ENCODE measurements around the gene C11orf21.
A peak's percentile ranks its signal among the peaks of the same experiment; 100 is the strongest.

The C11orf21 gene

DNA sequence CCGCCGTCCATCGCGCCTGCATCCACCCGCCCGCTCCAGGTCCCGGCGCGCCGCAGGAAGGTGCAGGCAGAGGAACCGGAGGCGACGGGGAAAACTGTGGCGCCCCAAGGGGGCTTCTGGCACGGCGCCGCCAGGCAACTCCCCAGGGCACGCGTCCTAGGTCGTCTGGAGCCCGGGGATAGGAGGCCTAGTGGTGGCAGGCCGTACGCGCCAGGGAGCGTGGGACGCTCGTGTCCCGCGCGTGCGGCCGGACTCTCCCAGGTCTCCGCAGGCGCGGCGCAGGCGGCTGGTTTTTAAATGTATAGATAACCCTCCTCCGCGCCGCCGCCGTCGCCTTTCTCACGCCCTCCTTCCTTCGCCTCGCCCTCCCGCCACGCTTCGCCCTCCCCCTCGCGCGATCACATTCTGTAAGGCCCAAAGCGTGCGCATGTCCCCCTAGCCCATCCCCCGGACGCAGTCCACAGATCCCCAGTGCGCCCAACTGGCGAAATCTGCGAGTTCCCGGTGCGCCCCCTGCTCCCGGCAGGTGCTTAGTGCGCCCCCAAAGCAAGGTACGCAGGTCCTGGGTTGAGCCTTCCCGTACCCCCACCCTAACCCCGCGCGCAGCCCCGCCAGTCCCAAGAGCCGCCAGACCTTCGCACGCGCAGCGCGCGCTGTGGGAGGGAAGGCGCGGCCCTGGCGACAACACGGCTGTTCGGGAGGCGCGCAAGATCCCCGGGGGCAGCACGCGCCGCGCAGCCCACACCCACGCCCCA, 31.2 kb downstream of the C11orf21 start, which contains the start of gene ASCL2:
TSS of gene ASCL2 (minus strand) at position 267 of the 755 bp plus-strand sequence. CDS start at position 11, 256 bp downstream.
- no peak for DNase-seq

DNA sequence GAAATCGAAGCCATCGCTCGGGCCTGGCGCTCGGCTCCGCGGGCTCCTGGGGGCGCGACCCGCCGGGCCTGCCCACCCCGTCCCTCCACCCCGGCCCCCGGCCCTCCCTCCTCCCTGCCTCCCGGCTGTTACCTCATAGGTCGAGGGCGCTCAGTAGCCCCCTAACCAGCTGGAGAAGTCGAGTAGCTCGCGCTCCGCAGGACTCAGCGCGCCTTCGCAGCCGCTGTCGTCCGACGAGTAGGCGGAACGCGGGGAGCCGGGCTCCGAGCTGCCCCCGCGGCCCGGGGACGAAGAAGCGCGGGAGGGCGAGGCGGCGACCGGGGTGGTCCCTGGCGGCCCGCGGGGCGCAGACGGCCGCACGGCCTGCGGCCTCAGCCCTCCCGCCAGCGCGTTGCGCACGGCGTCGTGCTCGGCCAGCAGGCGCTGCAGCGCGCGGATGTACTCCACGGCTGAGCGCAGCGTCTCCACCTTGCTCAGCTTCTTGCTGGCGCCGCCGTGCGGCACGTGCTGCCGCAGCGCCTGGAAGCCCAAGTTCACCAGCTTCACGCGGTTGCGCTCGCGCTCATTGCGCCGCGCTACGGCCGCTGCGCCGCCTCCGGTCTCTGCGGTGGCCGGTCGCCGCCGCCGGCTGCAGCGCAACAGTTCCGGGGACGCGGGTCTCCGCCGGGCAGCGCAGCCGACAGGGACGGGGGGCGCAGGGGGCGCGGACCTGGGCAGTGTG, 32.0 kb downstream of the C11orf21 start:
- DNase-seq: peak; percentile 35

DNA sequence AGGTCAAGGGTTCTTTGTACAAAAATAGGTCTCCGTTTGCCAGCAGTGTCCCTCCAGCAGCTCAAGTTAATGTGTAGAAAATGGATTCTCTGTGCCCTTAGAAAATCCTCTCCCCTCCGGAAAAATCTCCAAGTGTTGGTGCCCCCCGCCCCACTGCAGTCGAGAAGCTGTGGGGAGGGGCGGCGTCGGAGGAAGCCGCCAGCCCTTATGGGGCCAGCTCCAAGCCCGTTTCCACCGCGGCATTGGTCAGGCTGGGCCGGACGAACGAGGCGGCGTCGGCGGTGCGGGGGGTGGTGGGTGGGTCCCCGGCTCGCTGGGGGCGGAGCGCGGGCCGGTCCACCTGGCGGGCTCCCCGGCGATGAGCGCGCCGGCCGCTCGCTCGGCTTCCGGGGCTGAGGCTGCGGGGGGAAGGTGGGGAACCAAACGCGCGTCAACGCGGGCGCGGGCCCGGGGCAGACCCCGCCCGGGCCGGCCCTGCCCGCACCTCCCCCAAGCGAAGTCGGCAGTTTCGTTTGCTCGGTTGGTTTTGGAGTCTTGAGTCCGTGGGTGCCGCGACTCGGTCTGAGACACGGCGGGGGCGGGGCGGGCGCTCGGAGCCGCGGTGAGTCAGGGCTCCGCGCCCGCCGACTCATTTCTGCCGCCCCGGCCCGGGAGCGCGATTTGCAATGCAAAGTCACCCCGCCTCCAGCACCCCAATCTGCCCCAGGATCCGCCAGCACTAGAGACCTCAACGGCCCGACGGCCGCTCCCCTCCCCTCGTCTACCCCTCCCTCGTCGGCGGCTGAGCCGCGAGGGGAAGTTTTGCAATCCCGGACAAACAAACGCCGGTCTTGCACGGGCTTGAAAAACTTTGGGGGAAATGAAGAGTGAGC, 32.8 kb downstream of the C11orf21 start:
- no peak for DNase-seq

DNA sequence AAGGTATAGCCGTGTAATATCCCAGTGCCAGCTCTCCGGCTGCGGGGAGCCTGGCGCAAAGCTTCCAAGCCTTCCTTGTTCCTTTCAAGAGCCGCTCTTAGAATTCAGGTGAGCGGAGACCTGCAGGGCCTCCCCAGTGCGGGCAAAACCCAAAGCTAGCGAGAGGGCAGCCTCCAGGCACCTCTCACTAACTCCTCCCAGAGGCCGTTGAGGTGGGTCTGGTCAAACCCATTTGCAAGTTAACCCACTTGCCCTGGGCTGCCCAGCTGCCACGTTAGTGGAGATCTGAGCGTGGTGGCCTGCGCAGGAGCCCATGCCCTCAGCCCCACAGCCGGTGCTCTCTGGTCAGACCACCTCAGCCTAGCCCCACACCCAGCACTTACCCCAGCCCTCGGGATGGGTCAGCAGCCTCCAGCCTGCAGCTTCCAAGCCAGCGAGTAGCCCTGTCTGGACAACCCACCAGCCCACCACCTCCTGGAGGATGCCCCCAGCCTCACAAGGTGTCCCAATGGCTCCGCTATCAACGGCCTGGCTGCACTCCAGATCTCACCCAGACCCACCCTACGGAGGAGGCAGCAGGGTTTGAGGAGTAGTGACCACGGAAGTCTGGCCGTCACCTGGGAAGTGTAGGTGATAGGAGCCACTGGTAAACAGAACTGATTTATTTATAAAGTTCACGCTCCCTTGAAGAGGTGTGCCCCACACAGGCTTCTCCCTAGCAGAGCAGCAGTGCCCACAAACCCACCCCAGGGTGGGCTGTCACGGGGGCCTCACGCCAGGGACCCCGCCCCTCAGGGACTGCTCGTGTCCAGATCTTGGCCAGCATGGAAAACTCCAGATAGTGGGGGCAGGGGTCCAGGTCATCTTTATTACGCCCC, 33.6 kb downstream of the C11orf21 start:
- no peak for DNase-seq

DNA sequence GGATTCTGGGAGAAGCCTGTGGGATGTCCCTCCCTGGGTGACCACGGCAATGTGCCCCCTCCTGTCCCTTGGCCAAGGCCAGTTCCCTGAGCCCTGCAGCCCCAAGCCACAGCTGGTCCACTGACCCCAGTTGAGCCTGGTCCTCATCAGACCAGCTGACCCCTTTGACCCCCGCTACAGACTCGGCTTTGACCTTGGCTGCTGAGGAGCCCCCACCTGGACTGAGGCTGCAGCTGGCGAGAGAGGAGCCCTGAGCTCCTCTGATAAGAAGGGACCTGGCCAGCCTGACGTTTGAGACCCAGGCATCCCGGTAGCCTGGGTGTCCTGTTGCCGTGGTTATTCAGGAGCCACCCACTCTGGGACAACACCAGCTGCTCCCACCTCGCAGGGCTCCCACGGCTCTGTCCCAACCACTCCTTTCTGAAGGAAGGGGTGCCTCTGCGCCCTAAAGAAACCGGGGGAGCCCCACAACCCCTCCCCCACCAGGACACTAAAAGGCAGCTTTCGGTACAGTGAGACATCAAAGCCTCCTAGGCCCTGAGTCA, 34.3 kb downstream of the C11orf21 start:
- no peak for DNase-seq

DNA sequence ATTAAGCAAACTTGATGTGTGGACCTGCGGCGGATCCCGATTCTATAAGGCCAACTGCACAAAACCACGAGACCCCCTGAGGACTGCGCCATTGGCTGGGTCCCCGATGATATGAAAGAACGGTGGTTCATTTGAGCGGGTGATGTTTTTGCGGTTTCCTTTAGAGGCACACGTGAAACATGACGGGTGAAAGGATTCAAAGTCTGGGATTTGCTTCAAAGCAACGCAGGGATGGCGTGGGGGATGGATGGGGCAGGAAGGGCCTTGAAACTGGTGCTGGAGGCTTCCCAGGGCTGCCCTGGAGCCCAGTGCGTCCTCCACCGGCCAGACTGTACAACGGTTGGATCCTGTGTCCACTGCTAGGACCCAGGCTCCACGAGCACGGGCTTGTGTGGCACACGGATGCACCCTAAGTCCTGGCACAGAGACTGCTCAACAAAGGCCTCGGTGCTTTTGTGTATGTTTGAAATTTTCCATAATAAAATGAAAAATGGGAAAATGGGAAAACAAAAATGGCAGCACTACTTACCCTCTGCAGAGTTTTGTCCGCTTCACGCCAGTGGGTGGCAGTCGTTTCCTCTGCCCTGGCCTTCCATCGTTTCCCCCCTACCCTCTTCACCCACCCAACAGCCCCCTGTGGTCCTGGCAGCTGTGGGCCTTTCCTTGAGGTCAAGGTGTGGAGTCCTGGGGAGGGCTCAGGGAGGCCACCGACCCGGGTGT, 35.0 kb downstream of the C11orf21 start:
- no peak for DNase-seq

DNA sequence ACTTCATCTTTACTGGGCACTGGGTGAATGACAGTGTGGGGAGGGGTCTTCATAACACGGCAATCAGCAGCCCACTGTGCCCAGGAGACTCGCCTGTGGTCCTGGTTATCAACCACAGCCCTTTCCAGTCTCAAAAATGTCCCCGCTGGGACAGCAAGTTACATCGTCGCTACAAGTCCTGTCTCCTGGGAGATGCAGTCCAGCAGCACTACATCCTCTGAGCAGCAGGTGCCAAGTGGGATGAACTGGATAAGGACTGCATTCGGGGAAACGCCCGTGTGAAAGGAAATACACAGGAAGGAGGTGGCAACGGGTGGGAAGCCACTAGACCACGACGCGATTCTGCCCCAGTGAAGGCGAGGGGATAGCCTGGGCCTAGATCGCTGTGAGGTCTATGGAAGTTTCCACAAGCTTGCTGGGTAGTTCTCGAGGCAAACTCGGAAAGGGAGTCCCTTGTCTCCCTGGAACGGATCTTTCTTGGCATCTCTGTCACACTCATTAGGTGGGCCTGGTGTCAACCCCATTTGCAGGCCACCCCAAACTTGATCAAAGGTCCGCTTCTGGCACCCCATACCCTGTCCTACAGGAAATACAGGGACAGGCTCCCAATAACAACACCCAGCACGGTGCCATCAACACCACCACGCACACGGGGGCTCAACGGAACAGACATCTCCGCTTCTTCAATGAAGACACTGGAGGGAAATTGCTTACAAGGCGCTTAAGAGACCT, 35.7 kb downstream of the C11orf21 start:
- DNase-seq: no peak

DNA sequence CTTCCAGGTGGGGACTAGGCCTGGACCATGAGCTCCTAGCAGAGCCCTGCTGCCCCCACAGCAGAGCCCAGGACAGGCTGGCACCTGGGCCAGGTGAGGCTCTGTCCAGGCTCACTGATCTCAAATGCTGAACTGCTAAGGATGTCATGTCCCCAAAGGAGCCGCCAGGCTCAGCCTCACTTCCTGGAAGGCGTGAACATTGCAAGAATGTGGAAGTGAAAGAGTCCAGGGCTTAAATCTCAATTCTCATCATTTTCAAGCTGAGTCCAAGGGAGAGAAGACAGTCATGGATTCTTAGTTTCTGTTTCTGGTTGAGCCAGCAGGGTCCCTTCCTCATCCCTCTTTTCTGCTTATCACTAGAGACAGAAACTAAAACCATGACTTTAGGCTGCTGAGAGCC, 36.3 kb downstream of the C11orf21 start:
- DNase-seq: no peak

DNA sequence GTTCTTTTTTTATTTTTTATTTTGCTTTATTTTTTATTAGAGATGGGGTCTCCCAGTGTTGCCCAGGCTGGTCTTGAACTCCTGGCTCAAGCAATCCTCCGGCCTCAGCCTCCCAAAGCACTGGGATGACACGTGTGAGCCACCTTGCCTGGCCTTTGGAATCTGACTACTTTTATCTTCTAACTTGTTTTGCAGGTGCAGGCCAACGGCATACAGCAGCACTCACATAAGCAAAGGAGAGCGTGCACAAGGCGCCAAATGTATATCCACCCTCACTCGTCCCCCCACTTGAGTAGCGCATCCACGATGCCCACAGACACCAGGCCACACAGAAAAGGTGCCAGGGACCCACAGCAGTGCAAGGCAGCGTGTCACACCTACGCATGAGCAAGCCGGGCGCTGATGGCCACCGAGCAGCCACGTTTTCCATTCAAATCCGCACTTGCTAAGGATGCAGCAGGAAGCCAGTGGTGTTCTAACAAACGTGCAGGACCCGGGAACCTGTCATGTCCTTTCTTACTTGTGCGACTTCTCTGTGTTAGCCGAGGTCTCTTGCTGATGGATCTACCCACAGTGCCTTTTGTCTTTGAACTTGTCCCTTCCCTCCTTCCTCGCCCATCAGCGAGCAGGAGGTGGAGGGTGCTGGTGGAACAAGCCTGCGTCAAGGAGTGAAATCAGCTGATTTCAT, 37.2 kb downstream of the C11orf21 start:
- DNase-seq: no peak

DNA sequence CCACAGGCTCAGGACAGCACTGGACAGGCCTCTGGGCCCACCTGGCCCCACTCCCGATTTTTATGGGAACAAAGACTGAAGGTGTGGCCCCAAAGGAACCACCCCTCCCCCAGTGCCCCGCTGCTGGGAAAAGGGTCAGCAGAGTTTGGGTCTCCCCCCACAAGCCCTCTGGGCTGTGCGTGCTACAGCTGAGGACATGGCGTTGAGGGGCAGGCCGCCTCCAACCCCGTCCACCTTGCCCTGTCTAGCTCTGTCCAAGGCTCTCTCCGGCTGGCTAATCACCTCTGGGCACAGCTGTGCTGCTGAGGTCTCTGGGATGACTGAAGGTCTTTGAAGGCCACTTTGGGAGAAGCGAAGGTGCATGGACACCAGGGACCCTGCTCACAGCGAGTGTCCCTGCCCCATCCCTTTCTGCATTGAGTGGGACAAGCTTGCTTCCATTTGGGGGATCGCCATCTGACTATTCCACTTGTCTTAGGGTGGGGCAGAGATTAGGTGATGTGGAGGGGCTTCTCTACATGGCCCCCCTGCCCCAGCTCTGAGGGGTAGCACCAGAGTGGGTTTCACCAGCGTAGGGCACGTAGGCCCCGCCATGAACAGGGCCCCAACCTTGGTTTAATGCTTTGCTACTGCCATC, 37.9 kb downstream of the C11orf21 start:
- DNase-seq: no peak

DNA sequence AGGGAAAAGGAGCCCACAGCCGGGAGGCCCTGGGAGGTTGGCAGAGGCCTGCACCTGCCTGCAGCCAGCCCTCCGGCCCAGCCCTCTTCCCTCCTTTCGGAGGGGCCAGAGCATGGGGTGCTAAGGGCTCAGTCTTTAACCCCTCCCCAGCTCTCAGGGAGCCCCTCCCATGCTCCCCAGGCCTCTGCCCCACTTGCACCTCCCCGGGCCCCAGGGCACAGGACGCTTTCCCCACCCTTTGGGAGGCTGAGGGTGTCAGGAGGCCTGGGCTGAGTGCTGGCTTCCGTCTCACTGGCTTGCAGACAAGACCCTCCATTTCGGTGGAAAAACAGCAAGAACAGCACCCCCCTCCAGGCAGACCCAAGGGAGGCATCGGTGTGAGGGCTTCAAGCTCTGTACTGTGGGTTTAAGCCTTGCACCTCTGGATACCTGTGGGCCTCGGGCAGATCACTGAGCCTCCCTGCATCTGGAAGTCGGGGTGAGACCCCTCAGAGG, 38.6 kb downstream of the C11orf21 start:
- no peak for DNase-seq

DNA sequence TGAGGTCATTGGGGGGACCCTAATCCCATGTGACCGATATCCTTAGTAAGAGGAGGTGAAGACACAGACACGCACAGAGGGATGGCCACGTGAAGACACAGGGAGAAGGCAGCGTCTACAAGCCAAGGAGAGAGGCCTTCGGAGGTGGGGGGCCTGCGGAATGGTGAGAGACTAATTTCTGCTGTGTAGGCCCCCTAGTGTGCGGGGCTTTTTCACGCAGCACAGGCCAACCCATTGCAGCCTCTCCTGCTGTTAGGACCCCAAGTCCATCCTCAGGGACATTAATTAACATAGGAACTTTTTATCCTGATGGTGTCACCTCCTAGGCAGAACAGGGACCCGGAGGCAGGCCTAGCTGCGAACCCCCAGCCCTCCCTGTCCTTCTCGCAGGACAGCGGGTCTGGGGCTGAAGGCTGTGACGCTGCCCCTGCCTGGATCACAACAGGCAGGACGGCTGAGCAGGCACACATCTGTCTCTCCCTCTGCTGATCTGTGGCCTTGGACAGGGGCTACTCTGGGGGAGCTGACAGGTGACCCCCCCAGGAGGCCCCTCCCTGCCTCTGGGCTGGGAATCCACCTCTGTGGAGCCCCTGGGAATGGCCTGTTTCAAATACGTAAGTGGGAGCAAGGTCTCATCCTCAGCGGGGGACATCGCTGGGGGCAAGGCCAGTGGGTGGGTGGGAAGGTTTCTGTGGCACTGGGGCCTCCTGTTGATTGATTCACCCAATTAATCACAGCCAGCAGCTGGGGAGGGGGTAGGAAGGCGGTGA, 39.2 kb downstream of the C11orf21 start:
- DNase-seq: no peak

DNA sequence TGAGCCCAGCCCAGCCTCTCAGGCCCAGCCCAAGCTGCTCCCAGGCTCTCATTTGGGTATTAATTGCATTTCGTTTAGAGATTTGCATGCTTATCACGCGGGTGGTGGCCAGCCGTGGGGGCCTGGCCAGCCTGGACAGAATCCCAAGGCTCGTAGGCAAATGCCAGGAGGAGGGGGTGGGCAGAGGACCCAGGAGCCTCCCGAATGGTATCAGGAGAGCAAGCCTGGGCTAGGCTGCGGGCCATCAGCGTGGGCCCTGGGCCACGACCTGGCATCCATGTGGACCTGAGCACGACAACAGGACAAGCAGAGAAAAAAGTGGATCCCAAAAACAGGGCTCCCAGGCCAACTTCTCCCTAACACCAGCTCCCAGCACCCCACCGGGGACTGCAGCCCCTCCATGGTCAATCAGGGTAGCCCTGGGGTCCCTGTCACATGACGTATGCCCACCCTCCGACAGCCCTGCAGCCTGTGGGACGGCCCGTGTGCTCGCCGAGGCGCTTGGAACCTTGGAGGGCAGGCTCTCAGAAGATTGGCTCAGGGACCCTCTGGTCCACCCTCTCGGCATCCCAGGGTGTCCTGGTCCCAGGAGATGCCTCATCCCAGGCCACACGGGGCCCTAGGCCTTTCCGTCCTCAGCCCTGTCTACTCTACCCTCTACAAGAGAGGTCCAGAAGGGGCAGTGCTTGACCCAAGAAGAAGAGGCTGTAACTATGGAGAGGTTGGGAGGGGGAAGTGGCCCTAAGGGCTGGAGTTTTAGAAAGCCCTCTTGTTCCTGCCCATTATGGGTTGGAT, 40.1 kb downstream of the C11orf21 start:
- DNase-seq: no peak

DNA sequence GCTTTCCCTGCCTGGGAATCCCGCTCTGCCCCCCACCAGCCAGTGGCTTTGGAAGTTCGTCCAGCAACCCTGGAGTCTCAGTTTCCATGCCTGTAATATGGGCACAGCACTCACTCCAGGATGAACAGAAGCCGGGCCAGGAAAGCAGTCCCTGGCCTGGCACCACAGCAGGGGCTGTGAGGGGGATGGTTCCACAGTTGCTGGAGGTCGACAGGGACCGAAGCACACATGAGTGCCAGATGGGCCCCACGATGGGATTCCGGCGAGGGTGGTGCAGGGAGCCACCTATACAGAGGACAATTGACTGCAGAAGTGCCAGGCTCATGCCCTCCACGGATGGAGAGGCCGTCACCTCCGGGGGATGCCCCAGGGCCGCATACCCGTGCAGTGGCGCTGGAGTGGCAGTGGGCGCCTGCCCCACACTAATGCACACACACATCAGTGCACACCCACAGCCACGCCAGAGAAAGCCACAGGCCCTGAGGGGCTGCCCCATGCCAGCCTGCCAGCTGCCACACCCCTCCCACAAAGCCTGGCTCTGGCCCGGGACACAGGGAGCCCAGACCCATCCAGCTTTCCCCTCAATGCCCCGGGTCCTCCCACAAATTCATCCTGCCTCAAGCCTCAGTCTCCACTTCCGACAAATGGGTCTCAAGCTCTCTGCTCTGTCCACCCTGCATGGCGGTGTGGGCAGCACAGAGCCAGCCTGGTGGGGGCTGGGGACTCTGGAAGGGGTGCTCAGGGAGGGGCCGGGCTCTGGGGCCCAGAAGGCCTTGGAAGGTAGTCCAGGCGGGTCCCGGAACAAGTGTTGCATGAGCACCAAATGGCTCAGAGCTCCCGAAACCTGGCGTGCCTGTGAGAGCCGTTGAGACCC, 41.0 kb downstream of the C11orf21 start:
- no peak for DNase-seq

DNA sequence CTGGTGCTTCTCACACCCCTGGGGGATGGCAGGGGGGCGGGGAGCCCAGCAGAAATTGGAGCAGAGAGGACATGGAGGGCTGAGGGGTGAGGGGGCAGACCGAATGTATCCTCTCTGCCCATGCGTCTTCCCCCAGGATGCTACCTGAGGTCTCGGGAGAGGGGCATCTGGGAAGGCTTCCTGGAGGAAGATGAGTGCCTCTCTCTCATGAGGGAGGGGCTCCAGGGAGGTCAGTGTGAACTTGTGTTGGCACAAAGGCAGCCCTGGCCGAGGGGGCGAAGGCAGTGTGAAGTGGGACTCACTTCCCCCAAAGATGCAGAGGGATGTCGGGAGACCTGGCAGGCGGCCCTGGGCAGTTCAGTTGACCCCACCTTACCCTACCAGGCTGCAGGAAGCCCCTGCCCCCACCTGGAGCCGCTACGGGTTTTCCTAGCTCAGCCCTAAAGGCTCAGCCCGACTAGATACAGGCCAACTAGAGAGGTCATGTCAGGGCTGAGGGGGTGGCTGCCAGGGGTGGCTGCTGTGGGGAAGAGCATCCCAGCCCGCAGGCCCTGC, 41.7 kb downstream of the C11orf21 start:
- DNase-seq: no peak

DNA sequence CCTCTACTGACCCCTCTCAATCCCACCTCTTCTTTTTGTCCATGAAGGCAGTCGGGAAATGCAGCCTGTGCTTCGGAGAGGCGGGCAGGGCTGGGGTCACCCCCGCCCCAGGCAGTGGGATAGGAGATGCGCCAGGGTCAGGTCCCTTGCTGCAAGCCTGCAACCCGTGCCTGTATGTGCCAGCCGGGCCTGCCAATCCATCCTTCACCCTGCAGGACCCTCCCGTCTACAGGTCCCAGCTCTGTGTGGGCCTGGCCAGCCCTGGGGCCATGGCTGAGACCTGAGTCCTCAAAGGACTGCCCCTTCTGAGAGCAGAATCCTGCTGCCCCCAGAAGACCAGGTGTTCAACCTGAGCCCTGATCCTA, 42.3 kb downstream of the C11orf21 start:
- no peak for DNase-seq
